ENCODE results near the gene SKAP2. TPM values are rescaled to one million over a fixed set of nuclear protein-coding genes. Genes with fewer than 3 reads are reported as not detected.

The SKAP2 gene
- total and polyA plus RNA-seq, 2 donors (not counting 3 experiments of a cell fraction or from before 2014, with no cell fraction given): 4.0 to 27.6 TPM

DNA sequence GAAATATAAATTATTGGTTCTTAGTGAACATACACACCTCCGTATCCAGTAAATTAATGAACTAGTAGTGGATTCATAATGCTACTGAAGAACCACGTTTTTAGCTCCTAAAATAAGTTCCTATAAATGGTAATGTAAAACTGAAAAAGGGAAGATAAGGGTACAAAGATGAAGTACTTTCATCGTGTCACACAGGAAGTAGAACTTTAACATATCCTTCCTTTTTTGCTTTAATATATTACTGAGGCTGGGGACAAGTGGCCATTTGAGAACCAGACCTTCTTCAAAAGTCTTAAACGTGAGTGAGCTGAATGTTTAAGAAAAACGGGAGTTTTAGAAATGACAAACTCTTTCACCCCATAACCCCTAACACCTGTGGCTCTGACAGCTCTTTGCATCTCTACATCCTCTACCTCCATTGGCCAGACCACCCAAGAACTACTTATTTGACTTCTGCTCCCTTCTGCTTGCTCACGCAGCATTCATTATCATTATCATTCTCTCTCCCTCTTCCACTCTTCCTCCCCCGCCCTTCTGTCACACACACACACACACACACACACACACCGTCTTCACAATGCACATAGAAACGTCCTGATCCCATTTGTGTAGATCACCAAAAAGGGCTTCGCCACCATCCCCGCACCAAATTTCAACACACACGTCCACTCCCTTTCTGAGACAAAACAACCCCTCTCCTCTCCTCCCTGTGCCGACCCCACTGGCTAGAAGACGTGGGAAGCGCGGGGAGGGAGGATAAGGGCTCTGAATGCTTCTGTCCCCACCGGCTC is 677 bp downstream of the SKAP2 start:
- no peak for FAIRE-seq
- peak overlapping the region; percentile 74 for H3K27ac ChIP-seq (ENCODE audit: insufficient read depth, low read depth, low read length)

DNA sequence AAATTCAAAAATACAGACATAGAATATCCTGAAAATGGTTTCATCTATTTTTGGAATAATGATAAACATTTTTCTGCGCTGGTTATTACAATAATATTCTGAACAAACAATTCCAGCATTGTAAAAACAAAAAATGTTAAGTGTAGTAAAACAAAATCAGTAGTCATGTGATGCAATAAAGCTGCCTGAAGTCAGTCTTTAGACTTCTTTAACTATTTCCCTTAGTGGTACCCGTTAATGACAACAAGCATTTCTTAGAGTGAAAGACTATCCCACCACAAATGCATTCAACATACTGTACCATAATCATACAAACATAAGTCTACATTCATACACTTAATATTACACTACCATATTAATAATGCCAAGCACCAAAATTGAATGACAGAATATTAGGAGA is 1.6 kb downstream of the SKAP2 start:
- ChIA-PET CTCF (interaction anchor here (1.6 to 1.7 kb wide), 2 partner anchors 231 to 234 kb away, joined by 5 to 6 read pairs; no protein-coding TSS in a partner anchor), POLR2A (no interaction called here)
- intact Hi-C loops (cut with micrococcal nuclease) (loop anchor here (5.0 kb wide), 3 partner anchors 416 to 1001 kb away; partner anchors contain the start of genes CBX3 and HNRNPA2B1), dilution Hi-C loops (cut with MboI; ENCODE audit: extremely low pct_ligation_motif_present, low sequenced_read_pairs) (no loop called here)
- no peaks in the 10 kb centered on the region for H4K20me1 ChIP-seq (replicated peaks; ENCODE audit: control insufficient read depth, extremely low read depth, insufficient read depth, low read length)
- no peak overlapping the region for H2AFZ ChIP-seq (ENCODE audit: low read depth, low read length)
- H3K27ac ChIP-seq (ENCODE audit: insufficient read depth, low read depth, low read length): no peak overlapping the region
- TF ChIP-seq POLR2AphosphoS5 (IDR thresholded peaks at IDR 0.05; ENCODE audit: insufficient read depth, low read depth, low read length) (no peak), POLR2A (IDR thresholded peaks at IDR 0.05; ENCODE audit: low read depth, low read length) (no peak), MYC (IDR thresholded peaks at IDR 0.05; ENCODE audit: low read depth, low read length) (no peak), EZH2 (IDR thresholded peaks at IDR 0.05; ENCODE audit: borderline replicate concordance, low read depth, low read length, severe bottlenecking) (no peak), JUN (IDR thresholded peaks at IDR 0.05; ENCODE audit: borderline replicate concordance, insufficient read depth, insufficient read length, low read depth) (no peak), FOS (IDR thresholded peaks at IDR 0.05; ENCODE audit: borderline replicate concordance, insufficient read depth, low read length) (no peak), GATA2 (IDR thresholded peaks at IDR 0.05; ENCODE audit: insufficient read depth, insufficient read length, low read depth, low read length) (no peak)
- TF ChIP-seq, protein P1, sequence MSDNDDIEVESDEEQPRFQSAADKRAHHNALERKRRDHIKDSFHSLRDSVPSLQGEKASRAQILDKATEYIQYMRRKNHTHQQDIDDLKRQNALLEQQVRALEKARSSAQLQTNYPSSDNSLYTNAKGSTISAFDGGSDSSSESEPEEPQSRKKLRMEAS (IDR thresholded peaks at IDR 0.05; ENCODE audit: insufficient read depth, insufficient read length): no peak
- TF ChIP-seq, protein P2, sequence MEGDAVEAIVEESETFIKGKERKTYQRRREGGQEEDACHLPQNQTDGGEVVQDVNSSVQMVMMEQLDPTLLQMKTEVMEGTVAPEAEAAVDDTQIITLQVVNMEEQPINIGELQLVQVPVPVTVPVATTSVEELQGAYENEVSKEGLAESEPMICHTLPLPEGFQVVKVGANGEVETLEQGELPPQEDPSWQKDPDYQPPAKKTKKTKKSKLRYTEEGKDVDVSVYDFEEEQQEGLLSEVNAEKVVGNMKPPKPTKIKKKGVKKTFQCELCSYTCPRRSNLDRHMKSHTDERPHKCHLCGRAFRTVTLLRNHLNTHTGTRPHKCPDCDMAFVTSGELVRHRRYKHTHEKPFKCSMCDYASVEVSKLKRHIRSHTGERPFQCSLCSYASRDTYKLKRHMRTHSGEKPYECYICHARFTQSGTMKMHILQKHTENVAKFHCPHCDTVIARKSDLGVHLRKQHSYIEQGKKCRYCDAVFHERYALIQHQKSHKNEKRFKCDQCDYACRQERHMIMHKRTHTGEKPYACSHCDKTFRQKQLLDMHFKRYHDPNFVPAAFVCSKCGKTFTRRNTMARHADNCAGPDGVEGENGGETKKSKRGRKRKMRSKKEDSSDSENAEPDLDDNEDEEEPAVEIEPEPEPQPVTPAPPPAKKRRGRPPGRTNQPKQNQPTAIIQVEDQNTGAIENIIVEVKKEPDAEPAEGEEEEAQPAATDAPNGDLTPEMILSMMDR (IDR thresholded peaks at IDR 0.05; ENCODE audit: extremely low read depth in 1 of 2, insufficient read depth in 1 of 2, low read depth in 1 of 2, low read length in 2 of 2): no peak
- no TSS peak for BruUV-seq (replicated peaks)
- FAIRE-seq (no peak), DNase-seq (ENCODE audit: low read depth, low spot score) (no peak)
- H3K9ac ChIP-seq (replicated peaks; ENCODE audit: extremely low read depth, insufficient read depth, low read length): no peak overlapping the region
- peaks cover 26% of the 10 kb centered on the region for H3K4me1 ChIP-seq (ENCODE audit: control insufficient read depth, extremely low read depth, insufficient read depth, low read length)
- no peaks in the 10 kb centered on the region for H3K9me1 ChIP-seq (replicated peaks; ENCODE audit: control insufficient read depth, extremely low read depth, insufficient read depth, low read length)
- no peaks in the 10 kb centered on the region for H3K36me3 ChIP-seq (ENCODE audit: control insufficient read depth in 2 of 2, extremely low read depth in 1 of 2, insufficient read depth in 2 of 2, low read length in 2 of 2)
- no peaks in the 10 kb centered on the region for H3K27me3 ChIP-seq (ENCODE audit: control insufficient read depth in 2 of 2, insufficient read depth in 2 of 2, low read length in 2 of 2)
- H3K4me2 ChIP-seq (ENCODE audit: insufficient read depth, low read length): peak overlapping the region; percentile 98
- peaks cover 41% of the 10 kb centered on the region for H3K79me2 ChIP-seq (ENCODE audit: control insufficient read depth, insufficient read depth, low read length)
- H3K9me3 ChIP-seq (replicated peaks; ENCODE audit: control insufficient read depth, insufficient read depth, low read length): no peaks in the 10 kb centered on the region
- H3K4me3 ChIP-seq (replicated peaks in 1 of 3; ENCODE audit: insufficient read depth in 1 of 3, low read depth in 1 of 3, low read length in 3 of 3): peak overlapping the region in 1 of 3 experiments; percentile 73

More for the DNA sequence above, 677 bp downstream of the SKAP2 start:
- TF ChIP-seq EZH2 (IDR thresholded peaks at IDR 0.05; ENCODE audit: borderline replicate concordance, low read depth, low read length, severe bottlenecking) (no peak), POLR2A (IDR thresholded peaks at IDR 0.05; ENCODE audit: low read depth, low read length) (no peak), GATA2 (IDR thresholded peaks at IDR 0.05; ENCODE audit: insufficient read depth, insufficient read length, low read depth, low read length) (no peak)
- no peak for DNase-seq (ENCODE audit: low read depth, low spot score)
- no peaks in the 10 kb centered on the region for H3K9me3 ChIP-seq (replicated peaks; ENCODE audit: control insufficient read depth, insufficient read depth, low read length)
- no TSS peak for BruUV-seq (replicated peaks)
- ChIA-PET CTCF (interaction anchor here (1.0 to 1.7 kb wide), 4 partner anchors 8 to 233 kb away, joined by 4 to 6 read pairs (median 5); no protein-coding TSS in a partner anchor), POLR2A (interaction anchor here (0.6 to 1.4 kb wide), 4 partner anchors 9 to 276 kb away, joined by 3 to 4 read pairs (median 4); no protein-coding TSS in a partner anchor)
- peaks cover 17% of the 10 kb centered on the region for H3K4me1 ChIP-seq (ENCODE audit: control insufficient read depth, extremely low read depth, insufficient read depth, low read length)
- peak overlapping the region; percentile 63 for H2AFZ ChIP-seq (ENCODE audit: low read depth, low read length)
- H3K4me2 ChIP-seq (ENCODE audit: insufficient read depth, low read length): peak overlapping the region; percentile 98
- no peaks in the 10 kb centered on the region for H3K36me3 ChIP-seq (ENCODE audit: control insufficient read depth in 2 of 2, extremely low read depth in 1 of 2, insufficient read depth in 2 of 2, low read length in 2 of 2)
- no peaks in the 10 kb centered on the region for H3K9me1 ChIP-seq (replicated peaks; ENCODE audit: control insufficient read depth, extremely low read depth, insufficient read depth, low read length)
- H3K79me2 ChIP-seq (ENCODE audit: control insufficient read depth, insufficient read depth, low read length): peaks cover 32% of the 10 kb centered on the region
- intact Hi-C loops (cut with micrococcal nuclease): loop anchor here (1.0 to 5.0 kb wide), 8 partner anchors 7 to 1001 kb away; partner anchors contain the start of genes CBX3 and HNRNPA2B1
- dilution Hi-C loops (cut with MboI; ENCODE audit: extremely low pct_ligation_motif_present, low sequenced_read_pairs): no loop called here
- peak overlapping the region; percentile 88 for H3K9ac ChIP-seq (replicated peaks; ENCODE audit: extremely low read depth, insufficient read depth, low read length)
- H3K27me3 ChIP-seq (ENCODE audit: control insufficient read depth in 2 of 2, insufficient read depth in 2 of 2, low read length in 2 of 2): no peaks in the 10 kb centered on the region
- no peaks in the 10 kb centered on the region for H4K20me1 ChIP-seq (replicated peaks; ENCODE audit: control insufficient read depth, extremely low read depth, insufficient read depth, low read length)
- H3K4me3 ChIP-seq (replicated peaks in 1 of 3; ENCODE audit: insufficient read depth in 1 of 3, low read depth in 1 of 3, low read length in 3 of 3): peak overlapping the region; percentile 59 to 73 (median 72)
